ENCODE results near the gene NTM. TPM values are rescaled to one million over a fixed set of nuclear protein-coding genes. Genes with fewer than 3 reads are reported as not detected.

Gene NTM
- total RNA-seq, 2 donors from 2014 or later = 1.7 to 3.6 TPM

GRCh38 chr11:131661132-131661531 lies 290.7 kb downstream of the NTM start:
- no peak overlapping the region for H3K4me3 Mint-ChIP-seq
- H3K27me3 ChIP-seq (ENCODE audit: control insufficient read depth, insufficient read depth, low read length, poor library complexity, severe bottlenecking) = no peaks in the 10 kb centered on the region
- H3K27ac ChIP-seq (ENCODE audit: low read depth, low read length) = no peak overlapping the region
- no peaks in the 10 kb centered on the region for H3K9me3 Mint-ChIP-seq
- no peaks in the 10 kb centered on the region for H3K9me3 ChIP-seq (ENCODE audit: control insufficient read depth, low read length)
- no peak for TF ChIP-seq CTCF (conservative IDR thresholded peaks at IDR 0.05)
- peak; percentile 32 for DNase-seq
- H3K36me3 ChIP-seq (ENCODE audit: control insufficient read depth, insufficient read depth, low read length) = no peaks in the 10 kb centered on the region
- H3K4me1 ChIP-seq (ENCODE audit: control insufficient read depth, insufficient read depth, low read length) = peaks cover 45% of the 10 kb centered on the region
- H3K36me3 Mint-ChIP-seq (ENCODE audit: low read depth) = no peaks in the 10 kb centered on the region
- no peak overlapping the region for H3K9ac ChIP-seq (ENCODE audit: extremely low read depth, low read length, poor library complexity, severe bottlenecking)
- H3K27me3 Mint-ChIP-seq (ENCODE audit: insufficient read depth) = no peaks in the 10 kb centered on the region
- 87 to 90% methylated on average over 2 to 3 of the region's 3 CpGs for WGBS, 2 experiments (ENCODE audit: insufficient coverage in 1 of 2, insufficient read length in 1 of 2)
- peaks cover 82% of the 10 kb centered on the region for H3K4me1 Mint-ChIP-seq
- peak overlapping the region; percentile 4 for H3K27ac Mint-ChIP-seq
- no peak overlapping the region for H3K4me3 ChIP-seq (ENCODE audit: low read length)

DNA sequence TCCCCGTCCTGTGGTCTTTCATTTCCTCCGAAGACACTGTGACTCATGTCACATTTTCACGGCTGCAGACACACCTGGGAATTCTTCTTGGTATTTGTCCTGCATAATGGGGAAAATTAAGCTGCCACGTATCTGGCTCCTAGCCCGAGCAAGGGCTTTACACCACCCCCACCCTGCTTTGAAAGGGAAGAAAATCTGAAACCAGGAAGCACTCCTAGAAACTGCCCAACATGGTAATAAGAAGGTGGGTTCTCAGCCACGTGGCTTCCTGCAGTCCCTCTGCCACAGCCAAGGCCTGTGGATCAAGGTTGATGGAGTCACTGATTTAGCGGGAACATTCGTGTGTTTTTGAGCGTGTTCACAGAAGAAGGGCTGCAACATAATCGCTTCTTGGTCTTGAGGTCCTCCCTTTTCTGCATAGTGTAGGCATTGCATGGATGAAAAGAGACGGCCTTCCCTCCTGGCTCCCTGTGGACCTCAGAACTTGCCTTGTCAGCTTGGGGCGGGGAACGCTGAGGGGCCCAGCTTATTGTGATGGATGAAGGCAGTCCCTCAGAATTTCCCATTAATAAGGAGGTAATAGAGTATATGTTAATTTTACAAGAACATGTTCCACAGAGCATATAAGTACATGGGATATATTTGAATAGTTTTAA lies 292.0 kb downstream of the NTM start:
- no peak overlapping the region for H3K9ac ChIP-seq (ENCODE audit: extremely low read depth, low read length, poor library complexity, severe bottlenecking)
- H3K27ac Mint-ChIP-seq = no peak overlapping the region

GRCh38 chr11:131662993-131663392 lies 292.6 kb downstream of the NTM start:
- Histone ChIP-seq H3K27me3 (ENCODE audit: control insufficient read depth, insufficient read depth, low read length, poor library complexity, severe bottlenecking) (no peaks in the 10 kb centered on the region), H3K4me1 (ENCODE audit: control insufficient read depth, insufficient read depth, low read length) (peaks cover 44% of the 10 kb centered on the region), H3K4me3 (ENCODE audit: low read length) (peak overlapping the region; percentile 51), H3K36me3 (ENCODE audit: control insufficient read depth, insufficient read depth, low read length) (no peaks in the 10 kb centered on the region), H3K9ac (ENCODE audit: extremely low read depth, low read length, poor library complexity, severe bottlenecking) (peak overlapping the region; percentile 28), H3K27ac (ENCODE audit: low read depth, low read length) (peak overlapping the region; percentile 41), H3K9me3 (ENCODE audit: control insufficient read depth, low read length) (no peaks in the 10 kb centered on the region)
- H3K4me1 Mint-ChIP-seq = peaks cover 63% of the 10 kb centered on the region
- peak overlapping the region; percentile 39 for H3K4me3 Mint-ChIP-seq
- no peaks in the 10 kb centered on the region for H3K9me3 Mint-ChIP-seq
- TF ChIP-seq CTCF (conservative IDR thresholded peaks at IDR 0.05) = no peak
- WGBS, 2 experiments (ENCODE audit: insufficient coverage in 1 of 2, insufficient read length in 1 of 2) = 92 to 95% methylated on average over 9 of the region's 9 CpGs
- H3K27ac Mint-ChIP-seq = peak overlapping the region; percentile 89
- DNase-seq = no peak
- H3K36me3 Mint-ChIP-seq (ENCODE audit: low read depth) = no peaks in the 10 kb centered on the region
- peaks cover 4% of the 10 kb centered on the region for H3K27me3 Mint-ChIP-seq (ENCODE audit: insufficient read depth)

More for the DNA sequence above, 292.0 kb downstream of the NTM start:
- Histone ChIP-seq H3K9me3 (ENCODE audit: control insufficient read depth, low read length) (no peaks in the 10 kb centered on the region), H3K4me3 (ENCODE audit: low read length) (peak overlapping the region; percentile 51), H3K36me3 (ENCODE audit: control insufficient read depth, insufficient read depth, low read length) (no peaks in the 10 kb centered on the region), H3K27me3 (ENCODE audit: control insufficient read depth, insufficient read depth, low read length, poor library complexity, severe bottlenecking) (no peaks in the 10 kb centered on the region), H3K27ac (ENCODE audit: low read depth, low read length) (no peak overlapping the region), H3K4me1 (ENCODE audit: control insufficient read depth, insufficient read depth, low read length) (peaks cover 45% of the 10 kb centered on the region)
- H3K9me3 Mint-ChIP-seq = no peaks in the 10 kb centered on the region
- 85 to 87% methylated on average over 8 to 13 of the region's 13 CpGs for WGBS, 2 experiments (ENCODE audit: insufficient coverage in 1 of 2, insufficient read length in 1 of 2)
- peak; percentile 47 for DNase-seq
- no peak overlapping the region for H3K4me3 Mint-ChIP-seq
- peaks cover 69% of the 10 kb centered on the region for H3K4me1 Mint-ChIP-seq
- peaks cover 4% of the 10 kb centered on the region for H3K27me3 Mint-ChIP-seq (ENCODE audit: insufficient read depth)
- no peak for TF ChIP-seq CTCF (conservative IDR thresholded peaks at IDR 0.05)
- H3K36me3 Mint-ChIP-seq (ENCODE audit: low read depth) = no peaks in the 10 kb centered on the region
